Coronary artery (tissue), 2 donors: ENCODE data around the gene PPP2R3C.
"Not testable (repeated sequence)": the region's sequence is repeated elsewhere in the genome, so short reads cannot be mapped to it uniquely, and the experiment has no call there.

Experiments used
- DNase-seq: peaks from one replicate; pipeline ENCODE4 v3.0.0-alpha.2; 2017; ENCODE audit warnings: low spot score
- H3K27ac ChIP-seq, 2 donors: fragments of 200-600 bp; sonication (generic); one replicate each; pipeline ENCODE4 v1.5.1; 2016 to 2019
- H3K4me3 ChIP-seq: fragments of 200-600 bp; sonication (generic); 2 replicates; pipeline ENCODE4 v1.5.1; 2016; ENCODE audit warnings: mild to moderate bottlenecking, moderate library complexity
- TF ChIP-seq, protein P1 (sequence below): fragments of 200-600 bp; sonication (generic); IDR thresholded peaks from one replicate; pipeline ENCODE4 v1.5.1; 2019; ENCODE audit warnings: antibody characterized with exemption

PPP2R3C gene

DNA sequence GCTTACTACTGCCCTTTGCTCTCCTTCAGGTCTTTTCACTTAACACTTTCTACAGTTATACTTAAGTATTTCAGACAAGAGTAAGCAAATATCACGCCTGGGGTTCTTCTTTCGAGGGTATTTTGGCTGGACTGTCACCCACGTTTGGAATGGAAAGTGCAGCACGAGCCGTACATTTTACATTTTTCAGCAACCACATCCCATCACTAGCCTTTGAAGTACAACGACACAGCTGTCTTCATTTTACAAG is 76.1 kb downstream of the PPP2R3C start:
- DNase-seq: no peak
- Histone ChIP-seq H3K4me3 (peak overlapping the region; percentile 79), H3K27ac (peak overlapping the region; percentile 98)
- TF ChIP-seq, protein P1, sequence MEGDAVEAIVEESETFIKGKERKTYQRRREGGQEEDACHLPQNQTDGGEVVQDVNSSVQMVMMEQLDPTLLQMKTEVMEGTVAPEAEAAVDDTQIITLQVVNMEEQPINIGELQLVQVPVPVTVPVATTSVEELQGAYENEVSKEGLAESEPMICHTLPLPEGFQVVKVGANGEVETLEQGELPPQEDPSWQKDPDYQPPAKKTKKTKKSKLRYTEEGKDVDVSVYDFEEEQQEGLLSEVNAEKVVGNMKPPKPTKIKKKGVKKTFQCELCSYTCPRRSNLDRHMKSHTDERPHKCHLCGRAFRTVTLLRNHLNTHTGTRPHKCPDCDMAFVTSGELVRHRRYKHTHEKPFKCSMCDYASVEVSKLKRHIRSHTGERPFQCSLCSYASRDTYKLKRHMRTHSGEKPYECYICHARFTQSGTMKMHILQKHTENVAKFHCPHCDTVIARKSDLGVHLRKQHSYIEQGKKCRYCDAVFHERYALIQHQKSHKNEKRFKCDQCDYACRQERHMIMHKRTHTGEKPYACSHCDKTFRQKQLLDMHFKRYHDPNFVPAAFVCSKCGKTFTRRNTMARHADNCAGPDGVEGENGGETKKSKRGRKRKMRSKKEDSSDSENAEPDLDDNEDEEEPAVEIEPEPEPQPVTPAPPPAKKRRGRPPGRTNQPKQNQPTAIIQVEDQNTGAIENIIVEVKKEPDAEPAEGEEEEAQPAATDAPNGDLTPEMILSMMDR: no peak

DNA sequence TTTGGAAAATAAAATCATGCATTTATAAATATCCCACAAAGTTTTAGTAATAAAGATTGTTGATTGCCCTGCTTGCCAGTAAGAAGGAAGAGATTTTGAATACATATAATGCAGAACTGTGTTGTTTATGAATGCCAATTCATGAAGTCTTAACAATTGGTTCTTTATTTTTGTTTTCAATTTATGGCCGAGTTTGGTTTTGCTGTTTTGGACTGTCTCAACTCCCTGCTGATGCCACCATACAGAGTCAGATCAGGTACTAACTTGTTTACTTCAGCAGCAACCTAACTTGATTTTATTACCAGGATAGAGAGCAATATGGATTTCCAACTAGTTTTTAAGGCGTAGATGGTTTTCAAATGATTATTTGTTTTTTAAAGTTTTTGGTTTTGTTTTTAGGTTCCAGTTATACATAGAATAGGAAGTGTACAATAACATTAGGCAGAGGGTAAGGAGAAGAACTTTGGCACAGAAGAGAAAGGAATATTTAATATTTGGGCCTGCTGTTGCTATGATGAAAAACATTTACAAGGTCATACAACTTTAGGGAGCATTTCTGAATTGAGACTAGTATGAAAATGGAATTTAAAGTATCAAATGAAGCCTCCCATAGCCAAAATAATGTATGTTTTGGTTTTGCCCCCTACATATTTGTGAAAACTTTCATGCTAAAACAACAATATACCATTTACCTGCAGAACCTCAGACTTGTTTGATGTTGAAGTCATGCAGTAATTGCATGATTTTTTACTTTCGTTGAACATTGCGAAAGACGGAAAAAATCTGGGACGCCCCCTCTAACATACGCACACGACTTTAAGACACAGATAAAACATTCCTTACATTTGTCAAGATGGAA is 76.6 kb downstream of the PPP2R3C start:
- H3K4me3 ChIP-seq: peak overlapping the region; percentile 79
- TF ChIP-seq, protein P1: no peak
- DNase-seq: no peak
- peak overlapping the region; percentile 98 for H3K27ac ChIP-seq

DNA sequence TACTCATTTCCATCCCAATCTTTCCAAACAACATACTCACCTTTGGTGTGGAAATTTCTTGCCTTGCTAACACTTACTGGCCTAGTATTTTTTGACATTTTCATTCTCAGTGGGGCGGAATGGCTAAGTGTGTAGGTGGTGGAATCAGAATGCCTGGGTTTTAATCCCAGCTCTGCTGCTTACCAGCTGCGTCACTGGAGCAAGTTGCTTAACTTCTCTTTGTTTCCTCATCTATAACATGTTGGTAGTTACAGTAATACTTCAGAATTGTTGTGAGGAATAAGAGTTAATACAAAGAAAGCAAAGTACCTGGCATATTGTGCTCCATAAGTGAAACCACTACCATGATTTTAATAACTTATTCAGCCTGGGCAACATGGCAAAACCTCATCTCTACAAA is 78.7 kb downstream of the PPP2R3C start:
- Histone ChIP-seq H3K4me3 (no peak overlapping the region), H3K27ac (no peak overlapping the region)
- TF ChIP-seq, protein P1: no peak
- no peak for DNase-seq

DNA sequence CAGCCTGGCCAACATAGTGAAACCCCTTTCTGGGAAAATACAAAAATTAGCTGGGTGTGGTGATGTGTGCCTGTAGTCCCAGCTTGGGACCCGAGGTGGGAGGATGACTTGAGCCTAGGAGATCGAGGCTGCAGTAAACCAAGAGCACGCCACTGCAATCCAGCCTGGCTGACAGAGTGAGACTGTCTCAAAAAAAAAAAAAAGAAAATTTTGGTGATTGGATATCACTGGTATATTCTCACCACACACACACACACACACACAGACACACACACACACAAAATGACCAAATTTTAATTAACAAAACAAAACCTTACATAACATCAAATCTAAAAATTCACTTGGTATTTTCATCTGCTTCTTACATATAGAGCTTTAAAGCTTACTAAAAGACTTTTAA is 79.2 kb downstream of the PPP2R3C start:
- TF ChIP-seq, protein P1: no peak
- DNase-seq: no peak
- Histone ChIP-seq H3K4me3 (no peak overlapping the region), H3K27ac (no peak overlapping the region)

DNA sequence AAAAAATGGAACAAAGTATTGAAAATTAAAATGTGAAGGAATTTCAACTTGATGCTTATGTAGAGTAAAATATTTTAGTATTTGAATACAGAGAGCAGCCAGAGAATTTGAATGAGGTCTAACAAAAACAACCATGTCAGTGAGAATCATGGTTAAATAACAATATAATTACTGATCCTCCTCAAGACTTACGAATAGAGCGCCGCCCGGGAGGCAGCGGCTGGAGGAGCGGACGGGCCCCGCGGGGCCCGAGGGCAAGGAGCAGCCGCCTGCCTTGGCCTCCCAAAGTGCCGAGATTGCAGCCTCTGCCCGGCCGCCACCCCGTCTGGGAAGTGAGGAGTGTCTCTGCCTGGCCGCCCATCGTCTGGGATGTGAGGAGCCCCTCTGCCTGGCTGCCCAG is 83.5 kb downstream of the PPP2R3C start:
- not testable (repeated sequence) for DNase-seq, H3K4me3 ChIP-seq

More for the DNA sequence above, 83.5 kb downstream of the PPP2R3C start:
- not testable (repeated sequence) for H3K27ac ChIP-seq
